ENCODE measurements around the gene OCIAD1. TPM values are rescaled to one million over a fixed set of nuclear protein-coding genes. Genes with fewer than 3 reads are reported as not detected.

OCIAD1 gene
- total and polyA plus RNA-seq, 4 donors: 106 to 120 (median 117) TPM

DNA sequence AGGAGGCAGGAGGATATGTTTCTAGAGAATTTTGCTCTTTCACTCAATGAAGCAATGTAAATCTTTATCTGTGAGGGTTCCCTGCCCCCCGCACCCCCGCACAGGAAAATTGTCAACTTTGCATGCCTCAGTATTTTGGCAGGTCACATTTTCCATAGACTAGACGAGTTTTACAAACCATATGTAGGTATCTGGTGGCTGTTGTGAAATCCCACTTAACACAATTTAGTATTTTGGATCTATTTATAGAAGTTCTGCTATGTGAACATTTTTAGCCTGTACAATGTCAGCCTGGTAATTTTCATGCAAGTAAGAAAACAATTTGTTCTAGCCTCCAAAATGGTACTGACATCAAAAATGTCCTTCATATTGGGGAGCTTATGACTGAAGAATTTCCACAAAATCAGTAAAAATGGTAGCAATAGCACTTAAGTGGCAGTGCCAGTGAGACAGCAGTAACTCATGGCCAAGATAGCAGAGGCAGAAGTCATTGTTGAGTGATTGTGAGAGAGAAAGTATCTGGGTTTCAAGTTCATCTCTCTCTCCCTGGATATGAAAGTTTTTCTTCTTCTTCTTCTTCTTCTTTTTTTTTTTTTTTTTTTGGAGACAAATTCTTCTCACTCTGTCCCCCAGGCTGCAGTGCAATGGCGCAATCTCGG is 38.4 kb upstream of the OCIAD1 start:
- no peak for DNase-seq
- Histone ChIP-seq H3K4me3 (no peak overlapping the region), H3K27me3 (ENCODE audit: control insufficient read depth in 3 of 3, insufficient read depth in 3 of 3, low read length in 2 of 3) (no peaks in the 10 kb centered on the region), H3K9me3 (ENCODE audit: control insufficient read depth in 4 of 4, insufficient read depth in 3 of 4, low read length in 3 of 4) (no peaks in the 10 kb centered on the region), H3K9ac (ENCODE audit: insufficient read depth in 1 of 2, low read length in 2 of 2) (no peak overlapping the region), H3K4me1 (ENCODE audit: control insufficient read depth in 5 of 5, insufficient read depth in 5 of 5, low read length in 5 of 5) (peaks cover 0 to 5% (median 2%) of the 10 kb centered on the region in 5 donors), H3K36me3 (ENCODE audit: control insufficient read depth in 4 of 4, insufficient read depth in 4 of 4, low read length in 4 of 4) (no peaks in the 10 kb centered on the region), H3K27ac (ENCODE audit: low read depth in 1 of 2, low read length in 1 of 2) (no peak overlapping the region)
- 69 to 70% methylated on average over 5 of the region's 5 CpGs for WGBS, 2 donors
- TF ChIP-seq, protein P1, sequence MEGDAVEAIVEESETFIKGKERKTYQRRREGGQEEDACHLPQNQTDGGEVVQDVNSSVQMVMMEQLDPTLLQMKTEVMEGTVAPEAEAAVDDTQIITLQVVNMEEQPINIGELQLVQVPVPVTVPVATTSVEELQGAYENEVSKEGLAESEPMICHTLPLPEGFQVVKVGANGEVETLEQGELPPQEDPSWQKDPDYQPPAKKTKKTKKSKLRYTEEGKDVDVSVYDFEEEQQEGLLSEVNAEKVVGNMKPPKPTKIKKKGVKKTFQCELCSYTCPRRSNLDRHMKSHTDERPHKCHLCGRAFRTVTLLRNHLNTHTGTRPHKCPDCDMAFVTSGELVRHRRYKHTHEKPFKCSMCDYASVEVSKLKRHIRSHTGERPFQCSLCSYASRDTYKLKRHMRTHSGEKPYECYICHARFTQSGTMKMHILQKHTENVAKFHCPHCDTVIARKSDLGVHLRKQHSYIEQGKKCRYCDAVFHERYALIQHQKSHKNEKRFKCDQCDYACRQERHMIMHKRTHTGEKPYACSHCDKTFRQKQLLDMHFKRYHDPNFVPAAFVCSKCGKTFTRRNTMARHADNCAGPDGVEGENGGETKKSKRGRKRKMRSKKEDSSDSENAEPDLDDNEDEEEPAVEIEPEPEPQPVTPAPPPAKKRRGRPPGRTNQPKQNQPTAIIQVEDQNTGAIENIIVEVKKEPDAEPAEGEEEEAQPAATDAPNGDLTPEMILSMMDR (IDR thresholded peaks at IDR 0.05; ENCODE audit: control extremely low read depth, extremely low read depth): no peak
- ATAC-seq (ENCODE audit: insufficient read depth, low FRiP score): no peak

DNA sequence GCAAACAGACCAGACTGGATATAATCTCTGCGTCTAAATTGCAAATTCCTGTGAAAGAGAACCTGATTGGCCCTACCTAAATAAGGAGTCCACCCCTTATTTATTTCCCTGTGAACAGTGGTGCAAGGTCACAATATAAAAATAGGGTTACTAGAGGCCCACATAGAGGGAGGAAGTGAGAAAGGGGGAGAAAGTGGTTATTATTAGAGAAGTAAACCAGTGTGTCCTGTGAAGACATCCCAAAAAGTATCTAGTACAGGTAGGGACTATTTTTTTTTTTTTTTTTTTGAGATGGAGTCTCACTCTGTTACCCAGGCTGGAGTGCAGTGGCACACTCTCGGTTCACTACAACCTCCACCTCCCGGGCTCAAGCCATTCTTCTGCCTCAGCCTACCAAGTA is 35.8 kb upstream of the OCIAD1 start:
- no peaks in the 10 kb centered on the region for H3K36me3 ChIP-seq (ENCODE audit: control insufficient read depth in 4 of 4, insufficient read depth in 4 of 4, low read length in 4 of 4)
- TF ChIP-seq, protein P1 (IDR thresholded peaks at IDR 0.05; ENCODE audit: control extremely low read depth, extremely low read depth): no peak
- DNase-seq: no peak
- no peak overlapping the region for H3K9ac ChIP-seq (ENCODE audit: insufficient read depth in 1 of 2, low read length in 2 of 2)
- ATAC-seq (ENCODE audit: insufficient read depth, low FRiP score): no peak
- no peak overlapping the region for H3K4me3 ChIP-seq
- H3K4me1 ChIP-seq (ENCODE audit: control insufficient read depth in 5 of 5, insufficient read depth in 5 of 5, low read length in 5 of 5): peaks cover 0 to 4% (median 2%) of the 10 kb centered on the region in 5 donors
- H3K27me3 ChIP-seq (ENCODE audit: control insufficient read depth in 3 of 3, insufficient read depth in 3 of 3, low read length in 2 of 3): no peaks in the 10 kb centered on the region
- no peaks in the 10 kb centered on the region for H3K9me3 ChIP-seq (ENCODE audit: control insufficient read depth in 4 of 4, insufficient read depth in 3 of 4, low read length in 3 of 4)
- H3K27ac ChIP-seq (ENCODE audit: low read depth in 1 of 2, low read length in 1 of 2): no peak overlapping the region
- WGBS, 2 donors: 94 to 97% methylated on average over 3 of the region's 3 CpGs

DNA sequence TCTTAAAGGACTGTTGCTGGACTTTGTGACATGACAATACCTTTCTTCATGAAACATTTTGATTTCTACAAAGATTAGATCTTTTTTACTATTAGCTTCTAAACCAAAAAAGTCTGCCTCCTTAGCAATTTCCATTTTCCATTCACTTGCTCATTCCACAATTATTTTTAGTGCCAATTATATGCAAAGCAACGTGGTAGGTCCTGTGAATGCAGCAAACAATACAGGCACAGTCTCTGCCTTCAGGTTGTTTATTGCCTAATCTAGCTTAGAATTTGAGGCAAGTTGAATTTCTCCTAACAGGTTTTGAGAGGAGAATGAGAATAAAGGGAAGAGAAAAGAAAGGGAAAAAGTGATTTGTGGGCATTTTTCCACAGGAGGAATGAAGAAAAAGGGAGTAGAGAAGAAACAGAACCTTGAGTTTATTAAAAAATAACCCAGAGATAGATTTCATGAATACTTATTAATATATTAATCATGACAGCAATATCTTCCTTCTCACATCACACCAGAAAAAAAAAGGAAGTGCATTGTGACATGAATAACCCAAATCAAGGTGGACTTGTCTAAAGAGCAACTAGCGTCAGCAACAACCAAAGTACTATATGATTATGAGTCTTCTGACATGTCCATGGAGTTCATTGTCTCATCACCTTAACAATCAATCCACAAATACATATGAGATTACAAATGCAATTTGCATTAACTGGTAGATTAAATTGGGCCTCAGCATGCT is 34.5 kb upstream of the OCIAD1 start:
- no peak overlapping the region for H3K27ac ChIP-seq (ENCODE audit: low read depth in 1 of 2, low read length in 1 of 2)
- H3K9me3 ChIP-seq (ENCODE audit: control insufficient read depth in 4 of 4, insufficient read depth in 3 of 4, low read length in 3 of 4): no peaks in the 10 kb centered on the region
- TF ChIP-seq, protein P1 (IDR thresholded peaks at IDR 0.05; ENCODE audit: control extremely low read depth, extremely low read depth): no peak
- WGBS, 2 donors: 93 to 94% methylated on average over 2 of the region's 2 CpGs
- no peak for ATAC-seq (ENCODE audit: insufficient read depth, low FRiP score)
- H3K9ac ChIP-seq (ENCODE audit: insufficient read depth in 1 of 2, low read length in 2 of 2): no peak overlapping the region
- no peaks in the 10 kb centered on the region for H3K27me3 ChIP-seq (ENCODE audit: control insufficient read depth in 3 of 3, insufficient read depth in 3 of 3, low read length in 2 of 3)
- no peak overlapping the region for H3K4me3 ChIP-seq
- H3K36me3 ChIP-seq (ENCODE audit: control insufficient read depth in 4 of 4, insufficient read depth in 4 of 4, low read length in 4 of 4): no peaks in the 10 kb centered on the region
- peaks cover 0 to 4% (median 3%) of the 10 kb centered on the region in 5 donors for H3K4me1 ChIP-seq (ENCODE audit: control insufficient read depth in 5 of 5, insufficient read depth in 5 of 5, low read length in 5 of 5)
- no peak for DNase-seq

Data from lung (tissue), 12 donors.